MCF 10A (cell line): Measurements from ENCODE around the gene CEP83. TPM values are rescaled to one million over a fixed set of nuclear protein-coding genes. Genes with fewer than 3 reads are reported as not detected.

ENCODE experiments used
- BruUV-seq: library from RNA; stranded (reverse); fragments of 400-500 nt; replicated peaks from 2 replicates; lab custom pipeline; 2021; lab: Mats Ljungman, UMichigan
- CTCF ChIA-PET: fragments of 300-600 bp; sonication (Branson Sonifier 250); formaldehyde crosslinking; extraction: SDS; loops from one replicate; lab custom pipeline; 2021; ENCODE audit warnings: antibody characterized with exemption, inconsistent platforms; lab: Yijun Ruan, JAX
- POLR2A ChIA-PET: fragments of 300-600, 350-650 bp; sonication (Branson Sonifier 250); formaldehyde crosslinking; extraction: SDS; loops from one replicate; lab custom pipeline; 2020; ENCODE audit warnings: antibody characterized with exemption, inconsistent platforms; lab: Yijun Ruan, JAX
- DNase-seq: peaks from one replicate; pipeline ENCODE4 v3.0.0-alpha.2; 2018; ENCODE audit not compliant: unreplicated experiment
- H3K27ac Mint-ChIP-seq: one replicate; pipeline ENCODE4 v1.8.0; 2022; ENCODE audit warnings: mild to moderate bottlenecking, low read depth, mixed read lengths; ENCODE audit not compliant: unreplicated experiment
- H3K27me3 Mint-ChIP-seq: one replicate; pipeline ENCODE4 v1.8.0; 2022; ENCODE audit warnings: mixed read lengths; ENCODE audit not compliant: insufficient read depth, unreplicated experiment
- H3K36me3 Mint-ChIP-seq: one replicate; pipeline ENCODE4 v1.8.0; 2022; ENCODE audit warnings: mild to moderate bottlenecking, moderate library complexity, mixed read lengths; ENCODE audit not compliant: insufficient read depth, unreplicated experiment
- H3K4me1 Mint-ChIP-seq: one replicate; pipeline ENCODE4 v1.8.0; 2022; ENCODE audit warnings: mixed read lengths; ENCODE audit not compliant: insufficient read depth, unreplicated experiment
- H3K4me3 Mint-ChIP-seq: one replicate; pipeline ENCODE4 v1.8.0; 2022; ENCODE audit warnings: mild to moderate bottlenecking, moderate library complexity, mixed read lengths; ENCODE audit not compliant: unreplicated experiment
- H3K9me3 Mint-ChIP-seq: one replicate; pipeline ENCODE4 v1.8.0; 2022; ENCODE audit warnings: mixed read lengths; ENCODE audit not compliant: unreplicated experiment
- intact Hi-C: fragments of 100-400 bp; cut with micrococcal nuclease; formaldehyde crosslinking; loops from 2 replicates; pipeline ENCODE4 v1.14.1; 2022
- total RNA-seq: library from RNA; stranded (reverse); gene quantifications from 2 replicates; pipeline ENCODE4 v1.2.3, GENCODE V29; 2022
- TF ChIP-seq, protein P1 (sequence below): fragments of 200-600 bp; IDR thresholded peaks from one replicate; pipeline ENCODE4 v1.8.0; 2022; ENCODE audit warnings: antibody characterized with exemption, mild to moderate bottlenecking; ENCODE audit not compliant: unreplicated experiment

The CEP83 gene
- total RNA-seq, 1 experiment from 2014 or later: 28.1 TPM

DNA sequence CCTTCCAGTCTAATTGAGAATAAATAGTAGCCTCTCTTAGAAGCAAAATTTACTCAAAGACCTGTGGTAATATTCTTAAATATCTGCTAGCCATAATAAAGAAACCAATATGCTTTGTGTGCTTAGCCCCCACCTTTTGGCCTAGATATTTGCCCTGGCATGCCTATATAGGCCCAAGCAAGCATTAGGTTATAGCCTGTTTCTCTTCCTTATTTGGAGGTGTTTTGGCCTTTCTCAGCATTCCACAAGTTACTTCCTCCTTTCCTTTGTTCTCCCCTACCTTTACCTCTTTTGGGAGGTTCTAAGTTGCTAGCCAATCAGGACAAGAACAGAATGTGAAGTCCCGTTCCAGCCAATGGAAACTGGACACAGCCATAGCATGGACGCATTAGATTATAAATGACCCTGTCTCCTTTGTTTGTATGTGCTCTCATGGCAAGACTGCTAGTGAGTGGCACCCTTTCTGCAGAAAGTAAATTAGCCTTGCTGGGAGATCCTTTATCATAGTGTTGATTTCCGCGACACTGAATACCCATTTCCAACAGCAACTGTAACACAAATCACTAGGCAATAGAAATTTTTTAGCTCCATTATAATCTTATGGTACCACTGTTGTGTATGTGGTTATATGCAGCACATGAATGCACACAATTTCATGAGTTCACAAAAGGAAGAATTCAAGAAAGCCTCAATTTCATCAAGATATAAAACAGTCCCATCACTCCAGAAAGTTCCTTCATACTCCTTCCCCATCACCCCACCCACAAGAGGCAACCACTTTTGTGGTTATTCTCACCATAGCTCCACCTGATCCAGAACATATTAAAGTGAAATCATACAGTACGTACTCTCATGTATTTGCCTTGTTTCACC lies 37.6 kb downstream of the CEP83 start:
- Mint-ChIP-seq H3K4me1 (peaks cover 13% of the 10 kb centered on the region), H3K4me3 (no peak overlapping the region), H3K36me3 (peaks cover 7% of the 10 kb centered on the region), H3K27me3 (no peaks in the 10 kb centered on the region), H3K27ac (no peak overlapping the region), H3K9me3 (no peaks in the 10 kb centered on the region)
- intact Hi-C loops: no loop called here
- TF ChIP-seq, protein P1, sequence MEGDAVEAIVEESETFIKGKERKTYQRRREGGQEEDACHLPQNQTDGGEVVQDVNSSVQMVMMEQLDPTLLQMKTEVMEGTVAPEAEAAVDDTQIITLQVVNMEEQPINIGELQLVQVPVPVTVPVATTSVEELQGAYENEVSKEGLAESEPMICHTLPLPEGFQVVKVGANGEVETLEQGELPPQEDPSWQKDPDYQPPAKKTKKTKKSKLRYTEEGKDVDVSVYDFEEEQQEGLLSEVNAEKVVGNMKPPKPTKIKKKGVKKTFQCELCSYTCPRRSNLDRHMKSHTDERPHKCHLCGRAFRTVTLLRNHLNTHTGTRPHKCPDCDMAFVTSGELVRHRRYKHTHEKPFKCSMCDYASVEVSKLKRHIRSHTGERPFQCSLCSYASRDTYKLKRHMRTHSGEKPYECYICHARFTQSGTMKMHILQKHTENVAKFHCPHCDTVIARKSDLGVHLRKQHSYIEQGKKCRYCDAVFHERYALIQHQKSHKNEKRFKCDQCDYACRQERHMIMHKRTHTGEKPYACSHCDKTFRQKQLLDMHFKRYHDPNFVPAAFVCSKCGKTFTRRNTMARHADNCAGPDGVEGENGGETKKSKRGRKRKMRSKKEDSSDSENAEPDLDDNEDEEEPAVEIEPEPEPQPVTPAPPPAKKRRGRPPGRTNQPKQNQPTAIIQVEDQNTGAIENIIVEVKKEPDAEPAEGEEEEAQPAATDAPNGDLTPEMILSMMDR: no peak
- no peak for DNase-seq
- no TSS peak for BruUV-seq
- ChIA-PET CTCF (interaction anchor here (0.6 kb wide), 1 partner anchor 12 kb away, joined by 3 read pairs; no protein-coding TSS in a partner anchor), POLR2A (no interaction called here)

DNA sequence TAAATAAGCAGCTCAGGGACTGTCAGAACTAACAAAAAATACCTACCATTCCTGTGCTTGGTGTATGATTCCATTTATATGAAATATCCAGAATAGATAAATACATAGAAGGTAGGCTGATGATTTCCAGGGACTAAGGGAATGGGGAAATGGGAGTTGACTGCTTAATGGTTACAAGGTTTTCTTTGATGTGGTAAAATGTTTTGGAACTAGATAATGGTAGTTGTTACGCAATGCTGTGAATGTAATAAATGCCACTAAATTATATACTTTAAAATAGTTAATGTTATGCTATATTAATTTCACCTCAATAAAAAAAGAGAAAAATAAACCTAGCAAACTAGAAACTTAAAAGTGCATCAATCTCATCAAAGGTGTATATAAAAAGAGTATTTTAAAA lies 41.1 kb downstream of the CEP83 start:
- DNase-seq: no peak
- Mint-ChIP-seq H3K9me3 (no peaks in the 10 kb centered on the region), H3K27ac (no peak overlapping the region), H3K27me3 (no peaks in the 10 kb centered on the region), H3K4me3 (no peak overlapping the region), H3K36me3 (no peaks in the 10 kb centered on the region), H3K4me1 (peaks cover 5% of the 10 kb centered on the region)
- intact Hi-C loops: no loop called here
- POLR2A ChIA-PET: interaction anchor here (0.6 kb wide), 1 partner anchor 581 kb away, joined by 3 read pairs; no protein-coding TSS in a partner anchor
- BruUV-seq: no TSS peak
- TF ChIP-seq, protein P1: no peak
- CTCF ChIA-PET: interaction anchor here (1.4 kb wide), 1 partner anchor 16 kb away, joined by 3 read pairs; no protein-coding TSS in a partner anchor

DNA sequence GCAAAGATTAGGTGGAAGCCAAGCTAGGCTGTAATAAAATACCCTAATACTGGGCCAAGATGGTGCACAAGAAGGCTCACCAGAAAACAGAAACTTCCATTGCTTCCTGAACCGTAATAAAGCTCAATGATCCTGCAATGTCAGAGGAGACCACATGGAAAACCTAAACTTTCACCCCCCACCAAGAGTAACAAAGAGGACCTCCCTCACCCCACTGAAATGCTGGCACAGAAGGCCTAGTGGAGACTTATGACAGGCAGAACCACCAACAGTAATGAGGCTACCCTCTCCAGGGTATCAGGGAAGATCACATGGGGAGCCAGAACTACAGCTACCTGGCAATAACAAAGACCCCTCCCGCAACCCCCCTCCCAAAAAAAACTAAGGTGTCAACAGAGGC lies 43.1 kb downstream of the CEP83 start:
- no peaks in the 10 kb centered on the region for H3K9me3 Mint-ChIP-seq
- H3K36me3 Mint-ChIP-seq: peaks cover 2% of the 10 kb centered on the region
- H3K4me3 Mint-ChIP-seq: no peak overlapping the region
- CTCF ChIA-PET: no interaction called here
- no TSS peak for BruUV-seq
- no peaks in the 10 kb centered on the region for H3K27me3 Mint-ChIP-seq
- DNase-seq: no peak
- TF ChIP-seq, protein P1: no peak
- no peak overlapping the region for H3K27ac Mint-ChIP-seq
- peaks cover 5% of the 10 kb centered on the region for H3K4me1 Mint-ChIP-seq
- intact Hi-C loops: no loop called here
- POLR2A ChIA-PET: interaction anchor here (1.0 kb wide), 1 partner anchor 12 kb away, joined by 3 read pairs; no protein-coding TSS in a partner anchor

DNA sequence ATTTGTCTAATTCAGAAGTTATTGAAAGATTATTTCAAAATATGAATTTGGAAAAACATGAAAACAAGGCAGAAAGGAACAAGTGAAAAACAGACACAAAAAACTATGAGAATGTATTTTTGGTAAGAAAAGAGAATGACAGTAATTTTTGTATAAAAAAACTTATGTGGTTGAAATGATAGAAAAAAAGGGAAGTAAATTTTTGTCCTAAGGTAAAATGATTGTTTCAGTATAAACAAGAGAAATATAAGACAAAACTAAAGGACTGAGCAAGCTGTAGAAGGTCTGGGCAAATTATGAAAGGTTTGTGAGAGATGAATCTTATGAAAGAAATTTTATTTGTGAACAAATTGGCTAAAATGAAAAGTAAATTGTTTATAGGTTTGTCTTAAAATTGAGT lies 44.6 kb downstream of the CEP83 start:
- no peaks in the 10 kb centered on the region for H3K27me3 Mint-ChIP-seq
- H3K9me3 Mint-ChIP-seq: no peaks in the 10 kb centered on the region
- no peak overlapping the region for H3K27ac Mint-ChIP-seq
- POLR2A ChIA-PET: no interaction called here
- CTCF ChIA-PET: interaction anchor here (0.6 kb wide), 1 partner anchor 1486 kb away, joined by 3 read pairs; no protein-coding TSS in a partner anchor
- peaks cover 5% of the 10 kb centered on the region for H3K4me1 Mint-ChIP-seq
- TF ChIP-seq, protein P1: no peak
- H3K36me3 Mint-ChIP-seq: peaks cover 6% of the 10 kb centered on the region
- intact Hi-C loops: no loop called here
- BruUV-seq: no TSS peak
- H3K4me3 Mint-ChIP-seq: no peak overlapping the region
- DNase-seq: no peak
